Liver (tissue), 9 donors: ENCODE measurements around the gene CLCNKB. TPM values are rescaled to one million over a fixed set of nuclear protein-coding genes. Genes with fewer than 3 reads are reported as not detected.

Experiments
- DNase-seq: peaks from one replicate; pipeline ENCODE4 v3.0.0-alpha.2; 2017; ENCODE audit warnings: low spot score
- H3K27ac ChIP-seq, 2 donors: one replicate each; pipeline ENCODE4 v1.7.0; 2013; ENCODE audit warnings: inconsistent platforms in 2 of 2, low read length in 2 of 2, control low read depth in 1 of 2, low read depth in 1 of 2, mild to moderate bottlenecking in 1 of 2
- H3K27me3 ChIP-seq, 4 donors: one replicate each; pipeline versions ENCODE4 v1.6.1 to v1.7.0; 2013; ENCODE audit warnings: low read length in 3 of 4, inconsistent platforms in 1 of 4, mild to moderate bottlenecking in 1 of 4, moderate library complexity in 1 of 4; ENCODE audit not compliant: control insufficient read depth in 4 of 4, insufficient read depth in 4 of 4
- H3K36me3 ChIP-seq, 4 donors: one replicate each; pipeline versions ENCODE4 v1.6.1 to v1.7.0; 2013; ENCODE audit warnings: low read length in 3 of 4, mild to moderate bottlenecking in 3 of 4, low read depth in 1 of 4, moderate library complexity in 1 of 4; ENCODE audit not compliant: control insufficient read depth in 4 of 4, insufficient read depth in 3 of 4
- H3K4me1 ChIP-seq, 4 donors: one replicate each; pipeline versions ENCODE4 v1.6.1 to v1.7.0; 2013; ENCODE audit warnings: low read length in 3 of 4, mild to moderate bottlenecking in 3 of 4, moderate library complexity in 1 of 4; ENCODE audit not compliant: control insufficient read depth in 4 of 4, insufficient read depth in 4 of 4
- H3K4me3 ChIP-seq, 3 donors: one replicate each; pipeline versions ENCODE4 v1.6.1 to v1.7.0; 2013; ENCODE audit warnings: low read length in 3 of 3, control low read depth in 1 of 3, low read depth in 1 of 3, mild to moderate bottlenecking in 1 of 3
- H3K9ac ChIP-seq, 2 donors: one replicate each; pipeline ENCODE4 v1.7.0; 2013; ENCODE audit warnings: low read length in 2 of 2, mild to moderate bottlenecking in 2 of 2, moderate library complexity in 2 of 2, control low read depth in 1 of 2, low read depth in 1 of 2
- H3K9me3 ChIP-seq, 4 donors: one replicate each; pipeline versions ENCODE4 v1.6.1 to v1.7.0; 2013; ENCODE audit warnings: low read length in 3 of 4; ENCODE audit not compliant: control insufficient read depth in 4 of 4
- ATF3 ChIP-seq: IDR thresholded peaks from 2 replicates; pipeline ENCODE4 v1.6.1; 2016; ENCODE audit warnings: antibody characterized with exemption
- CTCF ChIP-seq: fragments of 150-350 bp; IDR thresholded peaks from 2 replicates; pipeline ENCODE4 v1.5.1; 2017; ENCODE audit warnings: improper control_type of control experiment, low read depth, low read length; ENCODE audit not compliant: missing input control
- EGR1 ChIP-seq, 2 donors: IDR thresholded peaks; 2 replicates each; pipeline ENCODE4 v1.6.1; 2016 to 2018; ENCODE audit warnings: antibody characterized with exemption in 2 of 2, low read depth in 2 of 2
- HNF4A ChIP-seq, 2 donors: conservative IDR thresholded peaks; 2 replicates each; pipeline ENCODE4 v1.6.1; 2016; ENCODE audit warnings: antibody characterized with exemption in 2 of 2, mild to moderate bottlenecking in 2 of 2
- HNF4G ChIP-seq: IDR thresholded peaks from 2 replicates; pipeline ENCODE4 v1.6.1; 2016; ENCODE audit warnings: antibody characterized with exemption
- JUND ChIP-seq, 2 donors: IDR thresholded peaks; 2 replicates each; pipeline ENCODE4 v1.6.1; 2016; ENCODE audit warnings: antibody characterized with exemption in 2 of 2
- MAX ChIP-seq: IDR thresholded peaks from 2 replicates; pipeline ENCODE4 v1.6.1; 2016; ENCODE audit warnings: antibody characterized with exemption
- RAD21 ChIP-seq, 2 donors: IDR thresholded peaks; 2 replicates each; pipeline ENCODE4 v1.6.1; 2016; ENCODE audit warnings: antibody characterized with exemption in 2 of 2, mild to moderate bottlenecking in 2 of 2
- REST ChIP-seq: IDR thresholded peaks from 2 replicates; pipeline ENCODE4 v1.6.1; 2016; ENCODE audit warnings: antibody characterized with exemption, mild to moderate bottlenecking
- SP1 ChIP-seq: IDR thresholded peaks from 2 replicates; pipeline ENCODE4 v1.6.1; 2018; ENCODE audit warnings: antibody characterized with exemption, mild to moderate bottlenecking
- TAF1 ChIP-seq: conservative IDR thresholded peaks from 2 replicates; pipeline ENCODE4 v1.6.1; 2016; ENCODE audit warnings: antibody characterized with exemption, mild to moderate bottlenecking
- YY1 ChIP-seq: IDR thresholded peaks from 2 replicates; pipeline ENCODE4 v1.6.1; 2016; ENCODE audit warnings: antibody characterized with exemption, mild to moderate bottlenecking
- ZBTB33 ChIP-seq: IDR thresholded peaks from 2 replicates; pipeline ENCODE4 v1.6.1; 2016; ENCODE audit warnings: antibody characterized with exemption
- WGBS: extraction: QIAGEN DNeasy Blood & Tissue Kit; methylation state at CpG from one replicate; pipeline ENCODE4 v1.1.7; 2013; 5-methylcytosine and 5-hydroxymethylcytosine counted together
- polyA plus RNA-seq, 2 donors: library from polyadenylated mRNA; stranded (reverse) in 1 of 2; unstranded in 1 of 2; fragments of 200-250 nt in 1 of 2; fragments of >200 nt in 1 of 2; fragmentation: Nextera tagmentation in 1 of 2; extraction: Ambion mirVana in 1 of 2; gene quantifications; one replicate each; pipeline versions ENCODE4 v1.2.1 to v1.2.3, GENCODE V29; 2013 to 2015
- total RNA-seq, 2 donors: library from RNA; depleted of rRNA; stranded (reverse); fragments of >200 nt; gene quantifications; one replicate each; pipeline ENCODE4 v1.2.3, GENCODE V29; 2014
- donor health status: healthy.
- donor health status: healthy.
- donor health status: healthy.
- donor health status: healthy.
- donor health status: healthy.

The CLCNKB gene
- total and polyA plus RNA-seq, 4 donors: not detected

- TF ChIP-seq REST: no peak
- TF ChIP-seq EGR1 (IDR thresholded peaks at IDR 0.05; ENCODE audit: low read depth in 2 of 2): no peak
- no peak for TF ChIP-seq CTCF
- TF ChIP-seq HNF4A (conservative IDR thresholded peaks at IDR 0.05): no peak
These were observed 19.7 kb downstream of the CLCNKB start (continued) for GRCh38 chr1:16063226-16063829.

GRCh38 chr1:16063921-16064320 lies 20.3 kb downstream of the CLCNKB start:
- Histone ChIP-seq H3K4me3 (no peak overlapping the region), H3K27me3 (no peaks in the 10 kb centered on the region), H3K4me1 (peaks cover 10 to 24% (median 17%) of the 10 kb centered on the region in 4 donors), H3K36me3 (no peaks in the 10 kb centered on the region), H3K9me3 (no peaks in the 10 kb centered on the region), H3K27ac (no peak overlapping the region), H3K9ac (no peak overlapping the region)
- TF ChIP-seq SP1: no peak
- no peak for TF ChIP-seq EGR1 (IDR thresholded peaks at IDR 0.05; ENCODE audit: low read depth in 2 of 2)
- TF ChIP-seq CTCF: no peak
- TF ChIP-seq MAX: no peak
- no peak for TF ChIP-seq TAF1
- TF ChIP-seq REST: no peak
- TF ChIP-seq YY1: no peak
- no peak for TF ChIP-seq HNF4A (conservative IDR thresholded peaks at IDR 0.05)
- TF ChIP-seq ZBTB33: no peak
- no peak for TF ChIP-seq JUND (IDR thresholded peaks at IDR 0.05)
- TF ChIP-seq RAD21 (IDR thresholded peaks at IDR 0.05): no peak
- TF ChIP-seq HNF4G: no peak
- no peak for TF ChIP-seq ATF3
- 70% methylated on average over 9 of the region's 9 CpGs for whole genome bisulfite sequencing
- no peak for DNase-seq
